Measurements from ENCODE around the gene TMIGD1. TPM values are rescaled to one million over a fixed set of nuclear protein-coding genes. Genes with fewer than 3 reads are reported as not detected.

Gene TMIGD1
- total and polyA plus RNA-seq, 2 donors (not counting 1 experiment from before 2014, with no cell fraction given): not detected

DNA sequence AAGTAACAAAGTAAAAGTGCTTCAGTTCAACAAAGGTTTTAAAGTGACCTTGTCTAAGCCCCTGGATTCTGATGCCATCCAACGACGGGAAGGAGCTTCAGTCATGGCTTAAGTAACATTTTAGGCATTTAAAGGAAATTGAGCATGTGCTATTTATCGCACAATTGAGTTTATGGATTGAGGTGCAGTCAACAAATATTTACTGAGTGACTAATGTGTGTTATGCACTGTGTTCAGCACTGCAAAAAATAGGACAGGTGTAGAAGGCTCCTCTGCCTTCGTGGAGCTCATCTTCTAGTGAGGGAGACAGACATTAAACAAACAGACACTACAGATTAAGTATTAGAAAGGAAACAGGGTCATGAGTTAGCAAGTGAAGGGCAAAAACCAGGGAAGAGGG is 12.5 kb downstream of the TMIGD1 start:
- Histone ChIP-seq H3K36me3 (replicated peaks in 1 of 2; ENCODE audit: control extremely low read depth in 1 of 2, control insufficient read depth in 1 of 2, extremely low read depth in 1 of 2, insufficient read depth in 2 of 2, low read length in 1 of 2) (no peaks in the 10 kb centered on the region), H3K27me3 (replicated peaks in 1 of 4; ENCODE audit: control extremely low read depth in 1 of 4, control insufficient read depth in 3 of 4, insufficient read depth in 4 of 4, low read length in 3 of 4) (no peaks in the 10 kb centered on the region), H3K79me2 (ENCODE audit: control insufficient read depth, insufficient read depth, low read length) (no peaks in the 10 kb centered on the region), H3K9me3 (ENCODE audit: control extremely low read depth in 1 of 3, control insufficient read depth in 2 of 3, insufficient read depth in 1 of 3, low read length in 2 of 3) (no peaks in the 10 kb centered on the region), H4K20me1 (ENCODE audit: control insufficient read depth, insufficient read depth, low read length, poor library complexity, severe bottlenecking) (no peaks in the 10 kb centered on the region), H3K4me2 (replicated peaks; ENCODE audit: low read depth, low read length, poor library complexity, severe bottlenecking) (no peak overlapping the region), H3K4me1 (ENCODE audit: control insufficient read depth in 2 of 2, insufficient read depth in 2 of 2, low read length in 2 of 2) (no peaks in the 10 kb centered on the region), H3K4me3 (ENCODE audit: control extremely low read depth in 1 of 5, extremely low read depth in 1 of 5, insufficient read depth in 1 of 5, low read depth in 2 of 5, low read length in 4 of 5) (no peak overlapping the region), H3K27ac (ENCODE audit: low read length in 2 of 2) (no peak overlapping the region), H3K9ac (ENCODE audit: low read length) (no peak overlapping the region), H2AFZ (ENCODE audit: insufficient read depth, low read depth, low read length, poor library complexity, severe bottlenecking) (no peak overlapping the region)
- WGBS (ENCODE audit: insufficient coverage): 97% methylated on average over 3 of the region's 4 CpGs
- ChIA-PET POLR2A (no interaction called here), CTCF (interaction anchor here (1.1 kb wide), 1 partner anchor 18 kb away, joined by 3 read pairs; no protein-coding TSS in a partner anchor)
- Mint-ChIP-seq H3K27me3 (no peaks in the 10 kb centered on the region), H3K4me1 (peaks cover 7% of the 10 kb centered on the region), H3K27ac (no peak overlapping the region), H3K4me3 (no peak overlapping the region), H3K9me3 (ENCODE audit: insufficient read depth) (no peaks in the 10 kb centered on the region)
- no peak for ATAC-seq (ENCODE audit: low read depth)
- DNase-seq: no peak
- TF ChIP-seq, protein P1, sequence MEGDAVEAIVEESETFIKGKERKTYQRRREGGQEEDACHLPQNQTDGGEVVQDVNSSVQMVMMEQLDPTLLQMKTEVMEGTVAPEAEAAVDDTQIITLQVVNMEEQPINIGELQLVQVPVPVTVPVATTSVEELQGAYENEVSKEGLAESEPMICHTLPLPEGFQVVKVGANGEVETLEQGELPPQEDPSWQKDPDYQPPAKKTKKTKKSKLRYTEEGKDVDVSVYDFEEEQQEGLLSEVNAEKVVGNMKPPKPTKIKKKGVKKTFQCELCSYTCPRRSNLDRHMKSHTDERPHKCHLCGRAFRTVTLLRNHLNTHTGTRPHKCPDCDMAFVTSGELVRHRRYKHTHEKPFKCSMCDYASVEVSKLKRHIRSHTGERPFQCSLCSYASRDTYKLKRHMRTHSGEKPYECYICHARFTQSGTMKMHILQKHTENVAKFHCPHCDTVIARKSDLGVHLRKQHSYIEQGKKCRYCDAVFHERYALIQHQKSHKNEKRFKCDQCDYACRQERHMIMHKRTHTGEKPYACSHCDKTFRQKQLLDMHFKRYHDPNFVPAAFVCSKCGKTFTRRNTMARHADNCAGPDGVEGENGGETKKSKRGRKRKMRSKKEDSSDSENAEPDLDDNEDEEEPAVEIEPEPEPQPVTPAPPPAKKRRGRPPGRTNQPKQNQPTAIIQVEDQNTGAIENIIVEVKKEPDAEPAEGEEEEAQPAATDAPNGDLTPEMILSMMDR (IDR thresholded peaks at IDR 0.05): no peak
- no peak for TF ChIP-seq EZH2 (IDR thresholded peaks at IDR 0.05; ENCODE audit: borderline replicate concordance, insufficient read depth, low read depth, low read length, poor library complexity, severe bottlenecking)
- intact Hi-C loops (cut with micrococcal nuclease): no loop called here

DNA sequence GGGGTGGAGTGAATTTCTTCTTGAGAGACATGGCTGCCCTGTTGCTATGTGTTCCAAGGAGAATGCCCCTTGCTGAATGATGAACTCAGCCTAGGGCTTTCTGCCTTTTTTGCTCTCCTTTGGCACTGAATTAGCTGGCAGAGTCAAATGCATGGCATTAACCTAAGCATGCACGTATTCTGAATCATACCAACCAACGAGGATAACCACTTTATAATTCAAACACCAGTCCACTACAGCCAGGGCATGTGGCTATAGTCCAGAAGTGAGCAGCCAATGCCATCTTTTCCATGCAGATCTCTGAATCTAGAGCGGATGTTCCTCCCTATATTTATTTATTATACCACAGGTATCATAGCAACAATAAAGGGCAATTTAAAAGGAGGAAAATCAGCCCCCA is 15.7 kb downstream of the TMIGD1 start:
- ChIA-PET POLR2A (no interaction called here), CTCF (no interaction called here)
- no peaks in the 10 kb centered on the region for H3K79me2 ChIP-seq (ENCODE audit: control insufficient read depth, insufficient read depth, low read length)

More for the DNA sequence above, 15.7 kb downstream of the TMIGD1 start:
- intact Hi-C loops (cut with micrococcal nuclease): no loop called here
- Histone ChIP-seq H3K4me2 (replicated peaks; ENCODE audit: low read depth, low read length, poor library complexity, severe bottlenecking) (no peak overlapping the region), H3K4me1 (ENCODE audit: control insufficient read depth in 2 of 2, insufficient read depth in 2 of 2, low read length in 2 of 2) (no peaks in the 10 kb centered on the region), H3K9me3 (ENCODE audit: control extremely low read depth in 1 of 3, control insufficient read depth in 2 of 3, insufficient read depth in 1 of 3, low read length in 2 of 3) (no peaks in the 10 kb centered on the region), H3K36me3 (replicated peaks in 1 of 2; ENCODE audit: control extremely low read depth in 1 of 2, control insufficient read depth in 1 of 2, extremely low read depth in 1 of 2, insufficient read depth in 2 of 2, low read length in 1 of 2) (no peaks in the 10 kb centered on the region), H2AFZ (ENCODE audit: insufficient read depth, low read depth, low read length, poor library complexity, severe bottlenecking) (no peak overlapping the region), H3K9ac (ENCODE audit: low read length) (no peak overlapping the region), H4K20me1 (ENCODE audit: control insufficient read depth, insufficient read depth, low read length, poor library complexity, severe bottlenecking) (no peaks in the 10 kb centered on the region), H3K27ac (ENCODE audit: low read length in 2 of 2) (no peak overlapping the region), H3K27me3 (replicated peaks in 1 of 4; ENCODE audit: control extremely low read depth in 1 of 4, control insufficient read depth in 3 of 4, insufficient read depth in 4 of 4, low read length in 3 of 4) (no peaks in the 10 kb centered on the region), H3K4me3 (ENCODE audit: control extremely low read depth in 1 of 5, extremely low read depth in 1 of 5, insufficient read depth in 1 of 5, low read depth in 2 of 5, low read length in 4 of 5) (no peak overlapping the region)
- no peak for ATAC-seq (ENCODE audit: low read depth)
- no peak for TF ChIP-seq EZH2 (IDR thresholded peaks at IDR 0.05; ENCODE audit: borderline replicate concordance, insufficient read depth, low read depth, low read length, poor library complexity, severe bottlenecking)
- TF ChIP-seq, protein P1 (IDR thresholded peaks at IDR 0.05): no peak
- Mint-ChIP-seq H3K4me1 (peaks cover under 1% of the 10 kb centered on the region), H3K9me3 (ENCODE audit: insufficient read depth) (no peaks in the 10 kb centered on the region), H3K27me3 (peaks cover 11% of the 10 kb centered on the region), H3K4me3 (no peak overlapping the region), H3K27ac (no peak overlapping the region)
- DNase-seq: no peak
- WGBS (ENCODE audit: insufficient coverage): 77% methylated on average over 2 of the region's 3 CpGs
